HepG2 (cell line): ENCODE data around the gene PTPN22. TPM values are rescaled to one million over a fixed set of nuclear protein-coding genes. Genes with fewer than 3 reads are reported as not detected.

Source experiments
- ATAC-seq: fragments of 200-7000 bp; cut with Tn5 transposase; 3 replicates; pipeline ENCODE4 v1.9.1; 2020; ENCODE audit warnings: mild to moderate bottlenecking, moderate library complexity
- BruUV-seq: library from RNA; stranded (reverse); fragments of 400-500 nt; replicated peaks from 2 replicates; lab custom pipeline; 2021; lab: Mats Ljungman, UMichigan
- CTCF ChIA-PET: fragments of 300-600 bp; formaldehyde crosslinking; extraction: SDS; loops from one replicate; lab custom pipeline; 2021; ENCODE audit warnings: low total read pairs, inconsistent platforms, low intra/inter-chr PET ratio; lab: Yijun Ruan, JAX
- POLR2A ChIA-PET: fragments of 350-600 bp; sonication (Branson Sonifier 250); formaldehyde crosslinking; loops from one replicate; lab custom pipeline; 2020; ENCODE audit warnings: antibody characterized with exemption, inconsistent platforms; lab: Yijun Ruan, JAX
- DNase-seq: peaks from one replicate; pipeline ENCODE4 v3.0.0-alpha.2; 2015; ENCODE audit warnings: low spot score
- FAIRE-seq: peaks from 3 replicates; lab custom pipeline; 2011; peaks lifted over from hg19 to GRCh38; lab: Jason Lieb, UNC
- H2AFZ ChIP-seq: one replicate; pipeline ENCODE4 v1.6.1; 2011; ENCODE audit warnings: low read length, inconsistent platforms
- H3K27ac ChIP-seq: fragments of 300-600 bp; 3 replicates; pipeline ENCODE4 v1.8.0; 2011; ENCODE audit warnings: mixed run types, mild to moderate bottlenecking, mixed read lengths, low read length, inconsistent platforms; ENCODE audit not compliant: insufficient read depth; ENCODE audit errors: extremely low read length
- H3K27me3 ChIP-seq, 2 experiments: fragments of 200-600 bp in 1 of 2; 2 replicates in 1 of 2; 3 replicates in 1 of 2; pipeline versions ENCODE4 v1.6.0 to v1.8.0; 2011; ENCODE audit warnings: low read length in 2 of 2, mild to moderate bottlenecking in 2 of 2, moderate library complexity in 2 of 2, inconsistent platforms in 1 of 2; ENCODE audit not compliant: insufficient read depth in 2 of 2, control insufficient read depth in 1 of 2
- H3K36me3 ChIP-seq, 2 experiments: fragments of 200-600 bp in 1 of 2; replicated peaks in 1 of 2; 2 replicates in 1 of 2; 3 replicates in 1 of 2; pipeline versions ENCODE4 v1.5.1 to v1.8.0; 2011; ENCODE audit warnings: low read length in 2 of 2, inconsistent platforms in 1 of 2; ENCODE audit not compliant: insufficient read depth in 2 of 2, control insufficient read depth in 1 of 2
- H3K4me1 ChIP-seq: 2 replicates; pipeline ENCODE4 v1.5.1; 2012; ENCODE audit warnings: low read length, inconsistent platforms; ENCODE audit not compliant: insufficient read depth
- H3K4me2 ChIP-seq: 2 replicates; pipeline ENCODE4 v1.6.0; 2011; ENCODE audit warnings: low read depth, low read length, inconsistent platforms
- H3K4me3 ChIP-seq, 3 experiments: fragments of 200-600 bp in 1 of 3; sonication (generic), shearing (Covaris generic) in 1 of 3; replicated peaks in 1 of 3; 2 replicates each; pipeline ENCODE4 v1.5.1; 2011 to 2016; ENCODE audit warnings: low read length in 3 of 3, inconsistent platforms in 2 of 3, low read depth in 2 of 3, mild to moderate bottlenecking in 2 of 3, control low read depth in 1 of 3, mixed read lengths in 1 of 3; ENCODE audit not compliant: insufficient read depth in 1 of 3
- H3K79me2 ChIP-seq: one replicate; pipeline ENCODE4 v1.6.1; 2011; ENCODE audit warnings: low read length, inconsistent platforms; ENCODE audit not compliant: insufficient read depth
- H3K9ac ChIP-seq: 2 replicates; pipeline ENCODE4 v1.6.0; 2011; ENCODE audit warnings: mild to moderate bottlenecking, low read depth, low read length, inconsistent platforms; ENCODE audit not compliant: insufficient read depth
- H3K9me3 ChIP-seq: 2 replicates; pipeline ENCODE4 v1.5.1; 2012; ENCODE audit warnings: mild to moderate bottlenecking, low read length
- H4K20me1 ChIP-seq: 2 replicates; pipeline ENCODE4 v1.6.0; 2011; ENCODE audit warnings: inconsistent platforms, mild to moderate bottlenecking, low read length, moderate library complexity; ENCODE audit not compliant: insufficient read depth
- CREM ChIP-seq, 2 experiments: sonication (generic) in 1 of 2; formaldehyde crosslinking in 1 of 2; IDR thresholded peaks; 2 replicates each; pipeline versions ENCODE4 v1.4.0 to v1.6.1; 2016 to 2020; ENCODE audit warnings: antibody characterized with exemption in 1 of 2, mild to moderate bottlenecking in 1 of 2, missing genetic modification reagents in 1 of 2
- SALL1 ChIP-seq: sonication (generic); formaldehyde crosslinking; IDR thresholded peaks from 2 replicates; pipeline ENCODE4 v1.8.0; 2022; ENCODE audit warnings: mild to moderate bottlenecking, missing genetic modification reagents
- ZNF607 ChIP-seq: sonication (generic); formaldehyde crosslinking; IDR thresholded peaks from 2 replicates; pipeline ENCODE4 v1.5.1; 2020; ENCODE audit warnings: missing genetic modification reagents, mild to moderate bottlenecking, borderline replicate concordance
- in situ Hi-C: cut with HindIII; loops from 2 replicates; pipeline ENCODE4 v1.10.0; 2017; ENCODE audit warnings: low pct_unique_long_range_greater_than_20kb; ENCODE audit not compliant: extremely low pct_ligation_motif_present
- intact Hi-C: fragments of 100-400 bp; cut with micrococcal nuclease; formaldehyde crosslinking; loops from one replicate; pipeline ENCODE4 v1.10.0; 2022; ENCODE audit not compliant: unreplicated experiment
- polyA plus RNA-seq, 8 experiments: library from polyadenylated mRNA; depleted of rRNA in 3 of 8; stranded (reverse) in 7 of 8; unstranded in 1 of 8; fragments of >200 nt; fragmentation: Illumina TruSeq in 4 of 8; extraction: Trizol in 4 of 8; gene quantifications; 2 replicates each; pipeline versions ENCODE4 v1.2.1 to v1.2.3, GENCODE V29; 2011 to 2016; ENCODE audit warnings: low read depth in 4 of 8, missing spikeins in 1 of 8, mixed read lengths in 1 of 8; ENCODE audit not compliant: insufficient read depth in 1 of 8
- total RNA-seq, 5 experiments: library from RNA; depleted of rRNA; stranded (reverse); fragments of >200 nt; fragmentation: Illumina TruSeq; extraction: Trizol; gene quantifications; 2 replicates each; pipeline ENCODE4 v1.2.3, GENCODE V29; 2016; ENCODE audit warnings: low read depth in 1 of 5
- TF ChIP-seq, protein P1 (sequence below): sonication (generic); formaldehyde crosslinking; IDR thresholded peaks from 2 replicates; pipeline ENCODE4 v1.4.0; 2020; ENCODE audit warnings: missing genetic modification reagents
- TF ChIP-seq, protein P2 (sequence below): sonication (generic); formaldehyde crosslinking; IDR thresholded peaks from 2 replicates; pipeline ENCODE4 v1.5.0; 2020; ENCODE audit warnings: mild to moderate bottlenecking, missing genetic modification reagents, borderline replicate concordance
- TF ChIP-seq, protein P3 (sequence below): sonication (generic); formaldehyde crosslinking; IDR thresholded peaks from 2 replicates; pipeline ENCODE4 v1.9.0; 2022; ENCODE audit warnings: missing genetic modification reagents, mild to moderate bottlenecking, borderline replicate concordance
- TF ChIP-seq, protein P4 (sequence below): sonication (generic); formaldehyde crosslinking; IDR thresholded peaks from 2 replicates; pipeline ENCODE4 v1.4.0; 2020; ENCODE audit warnings: mild to moderate bottlenecking, missing genetic modification reagents, borderline replicate concordance

Gene PTPN22
- total and polyA plus RNA-seq, 2 of the 13 experiments (the other 11 are each of a cell fraction or from before 2014, with no cell fraction given), result not detected

DNA sequence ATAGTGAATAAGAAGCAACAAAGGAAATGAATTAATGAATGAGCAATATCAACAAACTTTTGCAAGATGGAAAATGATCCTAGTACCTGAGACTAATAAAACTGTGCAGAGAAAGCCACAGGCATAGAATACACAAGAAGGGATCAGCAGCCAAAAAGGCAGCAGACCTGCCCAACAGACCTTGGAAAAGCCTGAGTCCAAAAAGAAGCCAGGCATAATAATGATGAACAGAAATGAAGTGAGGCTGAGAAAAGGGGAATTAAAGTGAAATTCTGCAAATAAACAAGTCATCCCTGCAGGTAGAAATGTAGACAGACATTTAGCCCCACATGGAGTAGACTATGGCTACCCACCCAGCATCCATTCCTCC is 101.9 kb downstream of the PTPN22 start:
- Histone ChIP-seq H3K27me3 (no peaks in the 10 kb centered on the region), H3K36me3 (peaks cover 11 to 59% of the 10 kb centered on the region in 2 experiments), H3K79me2 (peaks cover 2% of the 10 kb centered on the region), H4K20me1 (no peaks in the 10 kb centered on the region; the same call in 1 of the 2 replicates), H3K4me1 (no peaks in the 10 kb centered on the region), H3K4me3 (no peak overlapping the region), H3K9ac (no peak overlapping the region), H2AFZ (no peak overlapping the region), H3K4me2 (no peak overlapping the region), H3K27ac (no peak overlapping the region), H3K9me3 (no peaks in the 10 kb centered on the region)
- ATAC-seq, result no peak
- no peak for DNase-seq
- BruUV-seq, result no TSS peak
- FAIRE-seq, result no peak
- CTCF ChIA-PET, result no interaction called here
- in situ Hi-C loops (no loop called here), intact Hi-C loops (no loop called here)
- POLR2A ChIA-PET, result interaction anchor here (0.6 kb wide), 1 partner anchor 8 kb away, joined by 3 read pairs; no protein-coding TSS in a partner anchor
- TF ChIP-seq SALL1 (CRISPR knock-in tag) (no peak), CREM (IDR thresholded peaks at IDR 0.05) (no peak), CREM (CRISPR knock-in tag; IDR thresholded peaks at IDR 0.05) (no peak), ZNF607 (CRISPR knock-in tag) (no peak)
- TF ChIP-seq, protein P1, sequence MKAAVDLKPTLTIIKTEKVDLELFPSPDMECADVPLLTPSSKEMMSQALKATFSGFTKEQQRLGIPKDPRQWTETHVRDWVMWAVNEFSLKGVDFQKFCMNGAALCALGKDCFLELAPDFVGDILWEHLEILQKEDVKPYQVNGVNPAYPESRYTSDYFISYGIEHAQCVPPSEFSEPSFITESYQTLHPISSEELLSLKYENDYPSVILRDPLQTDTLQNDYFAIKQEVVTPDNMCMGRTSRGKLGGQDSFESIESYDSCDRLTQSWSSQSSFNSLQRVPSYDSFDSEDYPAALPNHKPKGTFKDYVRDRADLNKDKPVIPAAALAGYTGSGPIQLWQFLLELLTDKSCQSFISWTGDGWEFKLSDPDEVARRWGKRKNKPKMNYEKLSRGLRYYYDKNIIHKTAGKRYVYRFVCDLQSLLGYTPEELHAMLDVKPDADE (CRISPR knock-in tag), result no peak
- TF ChIP-seq, protein P2, sequence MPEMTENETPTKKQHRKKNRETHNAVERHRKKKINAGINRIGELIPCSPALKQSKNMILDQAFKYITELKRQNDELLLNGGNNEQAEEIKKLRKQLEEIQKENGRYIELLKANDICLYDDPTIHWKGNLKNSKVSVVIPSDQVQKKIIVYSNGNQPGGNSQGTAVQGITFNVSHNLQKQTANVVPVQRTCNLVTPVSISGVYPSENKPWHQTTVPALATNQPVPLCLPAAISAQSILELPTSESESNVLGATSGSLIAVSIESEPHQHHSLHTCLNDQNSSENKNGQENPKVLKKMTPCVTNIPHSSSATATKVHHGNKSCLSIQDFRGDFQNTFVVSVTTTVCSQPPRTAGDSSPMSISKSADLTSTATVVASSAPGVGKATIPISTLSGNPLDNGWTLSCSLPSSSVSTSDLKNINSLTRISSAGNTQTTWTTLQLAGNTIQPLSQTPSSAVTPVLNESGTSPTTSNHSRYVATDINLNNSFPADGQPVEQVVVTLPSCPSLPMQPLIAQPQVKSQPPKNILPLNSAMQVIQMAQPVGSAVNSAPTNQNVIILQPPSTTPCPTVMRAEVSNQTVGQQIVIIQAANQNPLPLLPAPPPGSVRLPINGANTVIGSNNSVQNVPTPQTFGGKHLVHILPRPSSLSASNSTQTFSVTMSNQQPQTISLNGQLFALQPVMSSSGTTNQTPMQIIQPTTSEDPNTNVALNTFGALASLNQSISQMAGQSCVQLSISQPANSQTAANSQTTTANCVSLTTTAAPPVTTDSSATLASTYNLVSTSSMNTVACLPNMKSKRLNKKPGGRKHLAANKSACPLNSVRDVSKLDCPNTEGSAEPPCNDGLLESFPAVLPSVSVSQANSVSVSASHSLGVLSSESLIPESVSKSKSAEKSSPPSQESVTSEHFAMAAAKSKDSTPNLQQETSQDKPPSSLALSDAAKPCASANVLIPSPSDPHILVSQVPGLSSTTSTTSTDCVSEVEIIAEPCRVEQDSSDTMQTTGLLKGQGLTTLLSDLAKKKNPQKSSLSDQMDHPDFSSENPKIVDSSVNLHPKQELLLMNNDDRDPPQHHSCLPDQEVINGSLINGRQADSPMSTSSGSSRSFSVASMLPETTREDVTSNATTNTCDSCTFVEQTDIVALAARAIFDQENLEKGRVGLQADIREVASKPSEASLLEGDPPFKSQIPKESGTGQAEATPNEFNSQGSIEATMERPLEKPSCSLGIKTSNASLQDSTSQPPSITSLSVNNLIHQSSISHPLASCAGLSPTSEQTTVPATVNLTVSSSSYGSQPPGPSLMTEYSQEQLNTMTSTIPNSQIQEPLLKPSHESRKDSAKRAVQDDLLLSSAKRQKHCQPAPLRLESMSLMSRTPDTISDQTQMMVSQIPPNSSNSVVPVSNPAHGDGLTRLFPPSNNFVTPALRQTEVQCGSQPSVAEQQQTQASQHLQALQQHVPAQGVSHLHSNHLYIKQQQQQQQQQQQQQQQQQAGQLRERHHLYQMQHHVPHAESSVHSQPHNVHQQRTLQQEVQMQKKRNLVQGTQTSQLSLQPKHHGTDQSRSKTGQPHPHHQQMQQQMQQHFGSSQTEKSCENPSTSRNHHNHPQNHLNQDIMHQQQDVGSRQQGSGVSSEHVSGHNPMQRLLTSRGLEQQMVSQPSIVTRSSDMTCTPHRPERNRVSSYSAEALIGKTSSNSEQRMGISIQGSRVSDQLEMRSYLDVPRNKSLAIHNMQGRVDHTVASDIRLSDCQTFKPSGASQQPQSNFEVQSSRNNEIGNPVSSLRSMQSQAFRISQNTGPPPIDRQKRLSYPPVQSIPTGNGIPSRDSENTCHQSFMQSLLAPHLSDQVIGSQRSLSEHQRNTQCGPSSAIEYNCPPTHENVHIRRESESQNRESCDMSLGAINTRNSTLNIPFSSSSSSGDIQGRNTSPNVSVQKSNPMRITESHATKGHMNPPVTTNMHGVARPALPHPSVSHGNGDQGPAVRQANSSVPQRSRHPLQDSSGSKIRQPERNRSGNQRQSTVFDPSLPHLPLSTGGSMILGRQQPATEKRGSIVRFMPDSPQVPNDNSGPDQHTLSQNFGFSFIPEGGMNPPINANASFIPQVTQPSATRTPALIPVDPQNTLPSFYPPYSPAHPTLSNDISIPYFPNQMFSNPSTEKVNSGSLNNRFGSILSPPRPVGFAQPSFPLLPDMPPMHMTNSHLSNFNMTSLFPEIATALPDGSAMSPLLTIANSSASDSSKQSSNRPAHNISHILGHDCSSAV, result no peak
- TF ChIP-seq, protein P3, sequence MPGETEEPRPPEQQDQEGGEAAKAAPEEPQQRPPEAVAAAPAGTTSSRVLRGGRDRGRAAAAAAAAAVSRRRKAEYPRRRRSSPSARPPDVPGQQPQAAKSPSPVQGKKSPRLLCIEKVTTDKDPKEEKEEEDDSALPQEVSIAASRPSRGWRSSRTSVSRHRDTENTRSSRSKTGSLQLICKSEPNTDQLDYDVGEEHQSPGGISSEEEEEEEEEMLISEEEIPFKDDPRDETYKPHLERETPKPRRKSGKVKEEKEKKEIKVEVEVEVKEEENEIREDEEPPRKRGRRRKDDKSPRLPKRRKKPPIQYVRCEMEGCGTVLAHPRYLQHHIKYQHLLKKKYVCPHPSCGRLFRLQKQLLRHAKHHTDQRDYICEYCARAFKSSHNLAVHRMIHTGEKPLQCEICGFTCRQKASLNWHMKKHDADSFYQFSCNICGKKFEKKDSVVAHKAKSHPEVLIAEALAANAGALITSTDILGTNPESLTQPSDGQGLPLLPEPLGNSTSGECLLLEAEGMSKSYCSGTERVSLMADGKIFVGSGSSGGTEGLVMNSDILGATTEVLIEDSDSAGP, result no peak
- TF ChIP-seq, protein P4, sequence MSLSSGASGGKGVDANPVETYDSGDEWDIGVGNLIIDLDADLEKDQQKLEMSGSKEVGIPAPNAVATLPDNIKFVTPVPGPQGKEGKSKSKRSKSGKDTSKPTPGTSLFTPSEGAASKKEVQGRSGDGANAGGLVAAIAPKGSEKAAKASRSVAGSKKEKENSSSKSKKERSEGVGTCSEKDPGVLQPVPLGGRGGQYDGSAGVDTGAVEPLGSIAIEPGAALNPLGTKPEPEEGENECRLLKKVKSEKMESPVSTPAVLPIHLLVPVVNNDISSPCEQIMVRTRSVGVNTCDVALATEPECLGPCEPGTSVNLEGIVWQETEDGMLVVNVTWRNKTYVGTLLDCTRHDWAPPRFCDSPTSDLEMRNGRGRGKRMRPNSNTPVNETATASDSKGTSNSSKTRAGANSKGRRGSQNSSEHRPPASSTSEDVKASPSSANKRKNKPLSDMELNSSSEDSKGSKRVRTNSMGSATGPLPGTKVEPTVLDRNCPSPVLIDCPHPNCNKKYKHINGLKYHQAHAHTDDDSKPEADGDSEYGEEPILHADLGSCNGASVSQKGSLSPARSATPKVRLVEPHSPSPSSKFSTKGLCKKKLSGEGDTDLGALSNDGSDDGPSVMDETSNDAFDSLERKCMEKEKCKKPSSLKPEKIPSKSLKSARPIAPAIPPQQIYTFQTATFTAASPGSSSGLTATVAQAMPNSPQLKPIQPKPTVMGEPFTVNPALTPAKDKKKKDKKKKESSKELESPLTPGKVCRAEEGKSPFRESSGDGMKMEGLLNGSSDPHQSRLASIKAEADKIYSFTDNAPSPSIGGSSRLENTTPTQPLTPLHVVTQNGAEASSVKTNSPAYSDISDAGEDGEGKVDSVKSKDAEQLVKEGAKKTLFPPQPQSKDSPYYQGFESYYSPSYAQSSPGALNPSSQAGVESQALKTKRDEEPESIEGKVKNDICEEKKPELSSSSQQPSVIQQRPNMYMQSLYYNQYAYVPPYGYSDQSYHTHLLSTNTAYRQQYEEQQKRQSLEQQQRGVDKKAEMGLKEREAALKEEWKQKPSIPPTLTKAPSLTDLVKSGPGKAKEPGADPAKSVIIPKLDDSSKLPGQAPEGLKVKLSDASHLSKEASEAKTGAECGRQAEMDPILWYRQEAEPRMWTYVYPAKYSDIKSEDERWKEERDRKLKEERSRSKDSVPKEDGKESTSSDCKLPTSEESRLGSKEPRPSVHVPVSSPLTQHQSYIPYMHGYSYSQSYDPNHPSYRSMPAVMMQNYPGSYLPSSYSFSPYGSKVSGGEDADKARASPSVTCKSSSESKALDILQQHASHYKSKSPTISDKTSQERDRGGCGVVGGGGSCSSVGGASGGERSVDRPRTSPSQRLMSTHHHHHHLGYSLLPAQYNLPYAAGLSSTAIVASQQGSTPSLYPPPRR (CRISPR knock-in tag), result no peak
